Measurements from ENCODE around the gene SIPA1L2. TPM values are rescaled to one million over a fixed set of nuclear protein-coding genes. Genes with fewer than 3 reads are reported as not detected.

Gene SIPA1L2
- total RNA-seq, 1 experiment from 2014 or later, result 13.2 TPM

GRCh38 chr1:232598133-232598532 lies 31.8 kb downstream of the SIPA1L2 start:
- Mint-ChIP-seq H3K27me3 (ENCODE audit: insufficient read depth, unreplicated experiment) (no peaks in the 10 kb centered on the region), H3K4me3 (ENCODE audit: unreplicated experiment) (no peak overlapping the region), H3K9me3 (ENCODE audit: unreplicated experiment) (no peaks in the 10 kb centered on the region), H3K36me3 (ENCODE audit: insufficient read depth, unreplicated experiment) (no peaks in the 10 kb centered on the region), H3K27ac (ENCODE audit: unreplicated experiment) (no peak overlapping the region), H3K4me1 (ENCODE audit: low read depth, unreplicated experiment) (peaks cover 10% of the 10 kb centered on the region)
- no peaks in the 10 kb centered on the region for H3K9me3 ChIP-seq
- BruUV-seq (replicated peaks), result no TSS peak
- intact Hi-C loops (cut with micrococcal nuclease; ENCODE audit: unreplicated experiment), result no loop called here
- peaks cover 8% of the 10 kb centered on the region; the same call in 1 of the 2 replicates for H3K4me1 ChIP-seq
- H3K27me3 ChIP-seq (replicated peaks; ENCODE audit: control insufficient read depth, insufficient read depth, low read length), result no peaks in the 10 kb centered on the region
- ChIA-PET POLR2A (no interaction called here), CTCF (no interaction called here)
- no peak for DNase-seq
- no peak overlapping the region for H3K4me3 ChIP-seq (ENCODE audit: low read depth, low read length)
- no peaks in the 10 kb centered on the region for H3K36me3 ChIP-seq (ENCODE audit: control insufficient read depth, insufficient read depth, low read length)
- TF ChIP-seq CTCF (IDR thresholded peaks at IDR 0.05; ENCODE audit: insufficient read depth in 1 of 2, low read depth in 1 of 2, low read length in 1 of 2, severe bottlenecking in 1 of 2, unreplicated experiment in 1 of 2), result no peak

GRCh38 chr1:232597721-232598120 lies 32.2 kb downstream of the SIPA1L2 start:
- CTCF ChIA-PET, result interaction anchor here (0.7 kb wide), 1 partner anchor 10 kb away, joined by 8 read pairs; no protein-coding TSS in a partner anchor

GRCh38 chr1:232596666-232597303 lies 33.1 kb downstream of the SIPA1L2 start:
- intact Hi-C loops (cut with micrococcal nuclease; ENCODE audit: unreplicated experiment), result no loop called here
- Histone ChIP-seq H3K4me3 (ENCODE audit: low read depth, low read length) (no peak overlapping the region), H3K27me3 (replicated peaks; ENCODE audit: control insufficient read depth, insufficient read depth, low read length) (no peaks in the 10 kb centered on the region), H3K36me3 (ENCODE audit: control insufficient read depth, insufficient read depth, low read length) (no peaks in the 10 kb centered on the region), H3K4me1 (peaks cover 8% of the 10 kb centered on the region; the same call in 1 of the 2 replicates), H3K9me3 (no peaks in the 10 kb centered on the region)
- no peak for TF ChIP-seq CTCF (IDR thresholded peaks at IDR 0.05; ENCODE audit: insufficient read depth in 1 of 2, low read depth in 1 of 2, low read length in 1 of 2, severe bottlenecking in 1 of 2, unreplicated experiment in 1 of 2)
- no peak overlapping the region for H3K4me3 Mint-ChIP-seq (ENCODE audit: unreplicated experiment)
- no peak overlapping the region for H3K27ac Mint-ChIP-seq (ENCODE audit: unreplicated experiment)
- ChIA-PET CTCF (interaction anchor here (0.7 kb wide), 1 partner anchor 9 kb away, joined by 8 read pairs; no protein-coding TSS in a partner anchor), POLR2A (no interaction called here)
- no peaks in the 10 kb centered on the region for H3K36me3 Mint-ChIP-seq (ENCODE audit: insufficient read depth, unreplicated experiment)
- BruUV-seq (replicated peaks), result no TSS peak
- DNase-seq, result no peak
- H3K27me3 Mint-ChIP-seq (ENCODE audit: insufficient read depth, unreplicated experiment), result no peaks in the 10 kb centered on the region
- peaks cover 7% of the 10 kb centered on the region for H3K4me1 Mint-ChIP-seq (ENCODE audit: low read depth, unreplicated experiment)
- no peaks in the 10 kb centered on the region for H3K9me3 Mint-ChIP-seq (ENCODE audit: unreplicated experiment)

More at GRCh38 chr1:232597721-232598120, 32.2 kb downstream of the SIPA1L2 start:
- POLR2A ChIA-PET, result no interaction called here
- Histone ChIP-seq H3K4me3 (ENCODE audit: low read depth, low read length) (no peak overlapping the region), H3K36me3 (ENCODE audit: control insufficient read depth, insufficient read depth, low read length) (no peaks in the 10 kb centered on the region), H3K27me3 (replicated peaks; ENCODE audit: control insufficient read depth, insufficient read depth, low read length) (no peaks in the 10 kb centered on the region), H3K4me1 (peaks cover 8% of the 10 kb centered on the region; the same call in 1 of the 2 replicates), H3K9me3 (no peaks in the 10 kb centered on the region)
- DNase-seq, result no peak
- H3K4me3 Mint-ChIP-seq (ENCODE audit: unreplicated experiment), result no peak overlapping the region
- no peaks in the 10 kb centered on the region for H3K9me3 Mint-ChIP-seq (ENCODE audit: unreplicated experiment)
- TF ChIP-seq CTCF (IDR thresholded peaks at IDR 0.05; ENCODE audit: insufficient read depth in 1 of 2, low read depth in 1 of 2, low read length in 1 of 2, severe bottlenecking in 1 of 2, unreplicated experiment in 1 of 2), result no peak
- no peaks in the 10 kb centered on the region for H3K36me3 Mint-ChIP-seq (ENCODE audit: insufficient read depth, unreplicated experiment)
- intact Hi-C loops (cut with micrococcal nuclease; ENCODE audit: unreplicated experiment), result no loop called here
- no peak overlapping the region for H3K27ac Mint-ChIP-seq (ENCODE audit: unreplicated experiment)
- BruUV-seq (replicated peaks), result no TSS peak
- peaks cover 7% of the 10 kb centered on the region for H3K4me1 Mint-ChIP-seq (ENCODE audit: low read depth, unreplicated experiment)
- no peaks in the 10 kb centered on the region for H3K27me3 Mint-ChIP-seq (ENCODE audit: insufficient read depth, unreplicated experiment)

Data from Caco-2 (cell line).